Natural killer cell treated with Interleukin-12 subunit alpha and Interleukin-12 subunit beta and Interleukin-15 and Interleukin-18, amount 100 ng/mL, for 72 hours (primary cell): Measurements from ENCODE around the gene NXPE4. TPM values are rescaled to one million over a fixed set of nuclear protein-coding genes. Genes with fewer than 3 reads are reported as not detected.
"Not testable (repeated sequence)": the region's sequence is repeated elsewhere in the genome, so short reads cannot be mapped to it uniquely, and the experiment has no call there.

Experiments
- ATAC-seq, 2 donors: fragments of 150-1000 bp; cut with Tn5 transposase in 1 of 2; sonication (Bioruptor Pico), chemical (Tn5 transposase) in 1 of 2; 2 replicates each; pipeline ENCODE4 v1.10.0; 2021
- DNase-seq: peaks from one replicate; pipeline ENCODE4 v3.0.0; 2022; ENCODE audit warnings: low spot score
- H3K27ac Mint-ChIP-seq, 2 donors: 1 replicate in 1 of 2; 2 replicates in 1 of 2; pipeline ENCODE4 v1.8.0; 2022; ENCODE audit warnings: mixed read lengths in 2 of 2, mild to moderate bottlenecking in 1 of 2, moderate library complexity in 1 of 2
- H3K27me3 Mint-ChIP-seq, 2 donors: 1 replicate in 1 of 2; 2 replicates in 1 of 2; pipeline ENCODE4 v1.8.0; 2022; ENCODE audit warnings: mixed read lengths in 2 of 2
- H3K36me3 Mint-ChIP-seq: one replicate; pipeline ENCODE4 v1.8.0; 2022; ENCODE audit warnings: mixed read lengths
- H3K4me1 Mint-ChIP-seq, 2 donors: 1 replicate in 1 of 2; 2 replicates in 1 of 2; pipeline ENCODE4 v1.8.0; 2022; ENCODE audit warnings: low read depth in 2 of 2, mixed read lengths in 2 of 2, mild to moderate bottlenecking in 1 of 2
- H3K4me3 Mint-ChIP-seq: one replicate; pipeline ENCODE4 v1.8.0; 2022; ENCODE audit warnings: mixed read lengths
- H3K9me3 Mint-ChIP-seq: 2 replicates; pipeline ENCODE4 v1.8.0; 2022; ENCODE audit warnings: mixed read lengths
- total RNA-seq, 2 donors: library from RNA; stranded (reverse); gene quantifications; one replicate each; pipeline ENCODE4 v1.2.3, GENCODE V29; 2022

Gene NXPE4
- total RNA-seq, 2 donors from 2014 or later = not detected

DNA sequence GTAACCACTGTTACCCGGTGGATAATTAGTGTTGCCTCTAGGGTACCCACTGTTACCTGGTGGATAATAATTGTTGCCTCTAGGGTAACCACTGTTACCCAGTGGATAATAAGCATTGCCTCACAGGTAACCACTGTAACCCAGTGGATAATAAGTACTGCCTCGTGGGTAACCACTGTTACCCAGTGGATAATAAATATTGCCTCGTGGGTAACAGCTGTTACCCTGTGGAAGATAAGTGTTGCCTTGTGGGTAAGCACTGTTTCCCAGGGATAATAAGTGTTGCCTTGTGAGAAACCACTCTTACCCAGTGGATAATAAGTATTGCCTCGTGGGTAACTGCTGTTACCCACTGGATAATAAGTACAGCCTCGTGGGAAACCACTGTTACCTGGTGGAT is 9.3 kb upstream of the NXPE4 start:
- Mint-ChIP-seq H3K36me3 (no peaks in the 10 kb centered on the region), H3K4me3 (no peak overlapping the region), H3K27me3 (no peaks in the 10 kb centered on the region), H3K9me3 (no peaks in the 10 kb centered on the region), H3K27ac (no peak overlapping the region), H3K4me1 (no peaks in the 10 kb centered on the region)
- ATAC-seq = no peak
- DNase-seq = no peak

DNA sequence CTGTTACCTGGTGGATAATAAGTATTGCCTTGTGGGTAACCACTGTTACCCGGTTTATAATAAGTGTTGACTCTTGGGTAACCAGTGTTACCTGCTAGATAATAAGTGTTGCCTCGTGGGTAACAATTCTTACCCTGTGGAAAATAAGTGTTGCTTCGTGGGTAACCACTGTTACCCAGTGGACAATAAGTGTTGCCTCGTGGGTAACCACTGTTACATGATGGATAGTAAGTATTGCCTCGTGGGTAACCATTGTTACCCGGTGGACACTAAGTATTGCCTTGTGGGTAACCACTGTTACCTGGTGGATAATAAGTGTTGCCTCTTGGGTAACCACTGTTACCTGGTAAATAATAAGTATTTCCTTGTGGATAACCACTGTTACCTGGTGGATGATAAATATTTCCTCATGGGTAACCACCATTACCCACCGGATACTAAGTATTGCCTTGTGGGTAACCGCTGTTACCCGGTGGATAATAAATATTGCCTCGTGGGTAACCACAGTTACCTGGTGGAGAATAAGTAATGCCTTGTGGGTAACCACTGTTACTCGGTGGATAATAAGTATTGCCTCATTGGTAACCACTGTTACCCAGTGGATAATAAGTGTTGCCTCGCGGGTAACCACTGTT is 8.7 kb upstream of the NXPE4 start:
- Mint-ChIP-seq H3K9me3 (no peaks in the 10 kb centered on the region), H3K27me3 (no peaks in the 10 kb centered on the region), H3K4me3 (no peak overlapping the region), H3K4me1 (no peaks in the 10 kb centered on the region), H3K36me3 (no peaks in the 10 kb centered on the region), H3K27ac (no peak overlapping the region)
- DNase-seq (no peak), ATAC-seq (no peak)

- not testable (repeated sequence) for DNase-seq, H3K36me3 Mint-ChIP-seq, ATAC-seq, H3K27me3 Mint-ChIP-seq, H3K9me3 Mint-ChIP-seq, H3K4me1 Mint-ChIP-seq, H3K27ac Mint-ChIP-seq, H3K4me3 Mint-ChIP-seq
Observed at GRCh38 chr11:114603151-114603550, 7.6 kb upstream of the NXPE4 start.

- peaks cover 0 to 8% of the 10 kb centered on the region in 2 donors for H3K27me3 Mint-ChIP-seq
- H3K4me3 Mint-ChIP-seq = no peak overlapping the region
- H3K36me3 Mint-ChIP-seq = no peaks in the 10 kb centered on the region
- no peaks in the 10 kb centered on the region for H3K9me3 Mint-ChIP-seq
- no peaks in the 10 kb centered on the region for H3K4me1 Mint-ChIP-seq
- ATAC-seq = no peak
- no peak for DNase-seq
- no peak overlapping the region for H3K27ac Mint-ChIP-seq
Observed at GRCh38 chr11:114598461-114598860, 2.9 kb upstream of the NXPE4 start.

DNA sequence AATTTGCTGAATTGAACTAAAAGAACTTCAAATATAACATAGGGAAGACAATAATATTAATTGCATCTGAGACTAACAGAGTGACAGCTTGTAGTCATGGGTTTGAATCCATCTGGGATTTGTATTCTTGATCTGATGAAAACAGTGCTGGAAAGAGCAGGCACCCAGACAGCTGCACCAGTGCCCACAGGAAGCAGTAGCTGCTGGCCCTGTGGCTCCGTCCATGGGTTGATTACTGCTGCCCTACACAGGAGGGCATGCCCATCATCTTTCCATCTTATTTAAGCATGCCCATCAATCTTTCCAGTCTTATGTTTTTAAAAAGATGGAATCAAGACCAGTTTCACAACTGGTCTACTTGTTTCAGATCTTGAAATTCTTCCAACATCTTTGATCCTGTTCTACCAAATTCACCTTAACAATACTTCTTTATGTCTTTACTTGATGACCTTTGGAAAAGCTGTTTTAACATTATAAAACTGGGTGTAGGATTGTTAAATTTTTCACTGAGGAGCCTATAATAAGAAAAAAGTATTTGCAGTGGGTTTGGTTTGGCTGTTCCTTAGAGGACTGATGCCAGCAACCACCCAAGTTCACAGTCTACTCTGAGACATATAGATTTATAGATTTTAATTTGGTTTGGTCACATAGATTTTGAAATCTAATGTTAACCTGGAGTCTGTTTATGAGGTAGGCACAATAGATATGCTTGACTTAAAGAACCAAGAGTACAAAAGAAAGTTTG is 761 bp upstream of the NXPE4 start:
- Mint-ChIP-seq H3K36me3 (no peaks in the 10 kb centered on the region), H3K27ac (no peak overlapping the region), H3K4me1 (no peaks in the 10 kb centered on the region), H3K27me3 (peaks cover 10 to 12% of the 10 kb centered on the region in 2 donors), H3K9me3 (no peaks in the 10 kb centered on the region), H3K4me3 (no peak overlapping the region)
- ATAC-seq (no peak), DNase-seq (no peak)

- H3K27me3 Mint-ChIP-seq = peaks cover 10 to 12% of the 10 kb centered on the region in 2 donors
- DNase-seq (no peak), ATAC-seq (no peak)
- H3K4me1 Mint-ChIP-seq = no peaks in the 10 kb centered on the region
- no peak overlapping the region for H3K27ac Mint-ChIP-seq
- no peak overlapping the region for H3K4me3 Mint-ChIP-seq
- H3K9me3 Mint-ChIP-seq = no peaks in the 10 kb centered on the region
- H3K36me3 Mint-ChIP-seq = no peaks in the 10 kb centered on the region
Observed at GRCh38 chr11:114594703-114595102, 883 bp downstream of the NXPE4 start.

GRCh38 chr11:114587398-114587953 is 8.1 kb downstream of the NXPE4 start:
- no peak overlapping the region for H3K4me3 Mint-ChIP-seq
- ATAC-seq (no peak), DNase-seq (no peak)
- H3K27me3 Mint-ChIP-seq = peaks cover 2 to 9% of the 10 kb centered on the region in 2 donors
- no peaks in the 10 kb centered on the region for H3K4me1 Mint-ChIP-seq
- peaks cover 27% of the 10 kb centered on the region for H3K9me3 Mint-ChIP-seq
- H3K27ac Mint-ChIP-seq = no peak overlapping the region
- peaks cover 15% of the 10 kb centered on the region for H3K36me3 Mint-ChIP-seq

DNA sequence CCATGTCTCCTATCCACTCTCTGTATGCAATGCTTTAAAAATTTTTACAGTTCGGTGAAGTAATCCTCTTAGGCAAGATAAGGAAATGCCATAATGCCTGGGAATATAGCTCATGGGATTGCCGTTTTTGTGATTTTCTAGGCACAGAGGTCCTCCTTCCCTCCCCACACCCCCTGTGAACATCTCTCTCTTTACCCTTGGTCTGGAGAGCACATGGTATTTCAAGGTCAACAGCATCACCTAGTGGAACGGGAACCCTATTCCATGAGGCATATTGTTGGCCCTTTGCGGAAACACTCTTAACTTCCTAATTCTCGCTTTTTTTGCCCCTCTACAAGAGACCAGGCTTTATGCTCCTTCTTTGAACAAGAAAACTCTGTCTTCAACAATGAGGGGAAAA is 8.8 kb downstream of the NXPE4 start:
- Mint-ChIP-seq H3K9me3 (peaks cover 27% of the 10 kb centered on the region), H3K36me3 (peaks cover 15% of the 10 kb centered on the region), H3K4me1 (no peaks in the 10 kb centered on the region), H3K27me3 (peaks cover under 1 to 2% of the 10 kb centered on the region in 2 donors), H3K4me3 (no peak overlapping the region), H3K27ac (no peak overlapping the region)
- ATAC-seq = no peak
- DNase-seq = no peak

GRCh38 chr11:114571712-114572111 is 23.9 kb downstream of the NXPE4 start:
- H3K27me3 Mint-ChIP-seq = peaks cover 6 to 26% of the 10 kb centered on the region in 2 donors
- no peak for DNase-seq
- no peak for ATAC-seq
- H3K9me3 Mint-ChIP-seq = no peaks in the 10 kb centered on the region
- no peak overlapping the region for H3K4me3 Mint-ChIP-seq
- H3K4me1 Mint-ChIP-seq = no peaks in the 10 kb centered on the region
- H3K36me3 Mint-ChIP-seq = no peaks in the 10 kb centered on the region
- no peak overlapping the region for H3K27ac Mint-ChIP-seq

- no peak overlapping the region for H3K27ac Mint-ChIP-seq
- DNase-seq (no peak), ATAC-seq (no peak)
- H3K4me1 Mint-ChIP-seq = no peaks in the 10 kb centered on the region
- H3K27me3 Mint-ChIP-seq = peaks cover 6 to 36% of the 10 kb centered on the region in 2 donors
- no peak overlapping the region for H3K4me3 Mint-ChIP-seq
- no peaks in the 10 kb centered on the region for H3K36me3 Mint-ChIP-seq
- H3K9me3 Mint-ChIP-seq = no peaks in the 10 kb centered on the region
Observed at GRCh38 chr11:114569801-114570200, 25.8 kb downstream of the NXPE4 start.

DNA sequence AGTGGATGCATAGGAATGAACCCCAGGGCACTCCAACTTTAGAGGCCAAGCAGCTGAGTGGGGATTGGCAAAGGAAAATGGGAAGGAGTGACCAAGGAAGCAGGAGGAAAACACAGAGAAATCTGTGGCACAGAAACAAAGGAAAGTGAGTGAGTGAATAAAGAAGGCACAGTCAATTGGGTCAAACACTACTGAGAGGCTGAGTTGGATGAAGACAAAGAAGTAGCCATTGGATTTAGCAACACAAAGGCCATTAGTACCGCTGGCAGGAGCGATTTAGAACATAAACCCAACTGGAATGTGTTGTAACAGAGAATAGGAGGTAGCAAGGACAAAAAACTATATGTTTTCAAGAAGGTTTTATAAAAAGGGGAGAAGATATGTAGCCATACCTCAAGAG is 29.3 kb downstream of the NXPE4 start:
- Mint-ChIP-seq H3K4me3 (no peak overlapping the region), H3K36me3 (no peaks in the 10 kb centered on the region), H3K27me3 (peaks cover 9 to 42% of the 10 kb centered on the region in 2 donors), H3K4me1 (no peaks in the 10 kb centered on the region), H3K9me3 (no peaks in the 10 kb centered on the region), H3K27ac (no peak overlapping the region)
- DNase-seq = no peak
- ATAC-seq = no peak

DNA sequence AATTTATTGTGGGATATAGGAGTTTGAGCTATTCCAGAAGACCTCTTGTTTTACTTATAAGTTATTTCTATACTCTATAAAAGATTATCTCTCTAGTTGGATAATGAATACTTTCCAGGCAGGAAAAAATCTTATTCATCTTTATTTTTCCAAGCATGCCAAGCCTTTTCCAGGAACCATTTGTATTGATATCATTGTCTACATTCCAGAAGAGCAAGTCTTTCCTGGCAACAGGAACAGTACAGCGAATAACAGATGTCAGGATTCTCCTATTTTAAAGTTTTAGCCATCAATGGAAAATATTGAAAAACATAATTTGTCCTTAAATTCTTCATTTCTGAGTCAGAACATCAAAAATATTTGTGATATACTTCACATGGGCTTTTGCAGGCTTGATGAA is 30.8 kb downstream of the NXPE4 start:
- ATAC-seq (no peak), DNase-seq (no peak)
- Mint-ChIP-seq H3K4me3 (no peak overlapping the region), H3K27ac (no peak overlapping the region), H3K4me1 (no peaks in the 10 kb centered on the region), H3K36me3 (no peaks in the 10 kb centered on the region), H3K9me3 (no peaks in the 10 kb centered on the region), H3K27me3 (peaks cover 7 to 47% of the 10 kb centered on the region in 2 donors)

- H3K9me3 Mint-ChIP-seq = no peaks in the 10 kb centered on the region
- ATAC-seq (no peak), DNase-seq (no peak)
- no peak overlapping the region for H3K27ac Mint-ChIP-seq
- H3K27me3 Mint-ChIP-seq = peaks cover 12 to 46% of the 10 kb centered on the region in 2 donors
- H3K4me1 Mint-ChIP-seq = no peaks in the 10 kb centered on the region
- H3K36me3 Mint-ChIP-seq = no peaks in the 10 kb centered on the region
- no peak overlapping the region for H3K4me3 Mint-ChIP-seq
Observed at GRCh38 chr11:114563077-114563476, 32.5 kb downstream of the NXPE4 start.

GRCh38 chr11:114562166-114562916 is 33.2 kb downstream of the NXPE4 start:
- Mint-ChIP-seq H3K9me3 (no peaks in the 10 kb centered on the region), H3K27ac (no peak overlapping the region), H3K4me3 (no peak overlapping the region), H3K36me3 (no peaks in the 10 kb centered on the region), H3K27me3 (peaks cover 14 to 46% of the 10 kb centered on the region in 2 donors), H3K4me1 (no peaks in the 10 kb centered on the region)
- ATAC-seq (no peak), DNase-seq (no peak)
